Keratinocyte (primary cell): Measurements from ENCODE around the gene GATAD2B. TPM values are rescaled to one million over a fixed set of nuclear protein-coding genes. Genes with fewer than 3 reads are reported as not detected.

Experiments used
- DNase-seq: peaks from one replicate; pipeline ENCODE4 v3.0.0-alpha.2; 2011; ENCODE audit warnings: low read depth, missing footprints, low spot score
- FAIRE-seq: peaks from 2 replicates; lab custom pipeline; 2011; peaks lifted over from hg19 to GRCh38; lab: Jason Lieb, UNC
- H2AFZ ChIP-seq: 2 replicates; pipeline ENCODE4 v1.6.0; 2012; ENCODE audit warnings: low read length, control low read depth, inconsistent platforms; ENCODE audit not compliant: control insufficient read depth
- H3K27ac ChIP-seq: 2 replicates; pipeline ENCODE4 v1.5.1; 2011; ENCODE audit warnings: low read length; ENCODE audit not compliant: control insufficient read depth, insufficient read depth
- H3K27me3 ChIP-seq: 3 replicates; pipeline ENCODE4 v1.6.0; 2011; ENCODE audit warnings: low read length; ENCODE audit not compliant: control insufficient read depth, insufficient read depth; ENCODE audit errors: extremely low read depth
- H3K36me3 ChIP-seq, 2 experiments: 2 replicates in 1 of 2; 3 replicates in 1 of 2; pipeline ENCODE4 v1.5.1; 2011; ENCODE audit warnings: low read length in 2 of 2, mild to moderate bottlenecking in 1 of 2; ENCODE audit not compliant: control insufficient read depth in 2 of 2, insufficient read depth in 2 of 2; ENCODE audit errors: extremely low read depth in 1 of 2
- H3K4me1 ChIP-seq: 3 replicates; pipeline ENCODE4 v1.5.1; 2011; ENCODE audit warnings: low read length; ENCODE audit not compliant: control insufficient read depth, insufficient read depth; ENCODE audit errors: extremely low read depth
- H3K4me2 ChIP-seq: 3 replicates; pipeline ENCODE4 v1.6.0; 2011; ENCODE audit warnings: low read depth, low read length; ENCODE audit not compliant: control insufficient read depth, insufficient read depth; ENCODE audit errors: extremely low read depth
- H3K4me3 ChIP-seq, 3 experiments: fragments of 200-600 bp in 1 of 3; sonication (generic) in 1 of 3; 2 replicates in 2 of 3; 3 replicates in 1 of 3; pipeline ENCODE4 v1.5.1; 2011 to 2016; ENCODE audit warnings: low read length in 3 of 3, mild to moderate bottlenecking in 3 of 3, control low read depth in 2 of 3, inconsistent platforms in 1 of 3, low read depth in 1 of 3, mixed read lengths in 1 of 3, mixed run types in 1 of 3, moderate library complexity in 1 of 3; ENCODE audit not compliant: control insufficient read depth in 2 of 3, insufficient read depth in 2 of 3; ENCODE audit errors: extremely low read depth in 1 of 3
- H3K79me2 ChIP-seq: 2 replicates; pipeline ENCODE4 v1.6.0; 2012; ENCODE audit warnings: low read length; ENCODE audit not compliant: control insufficient read depth, insufficient read depth
- H3K9ac ChIP-seq: 3 replicates; pipeline ENCODE4 v1.6.0; 2011; ENCODE audit warnings: low read length; ENCODE audit not compliant: control insufficient read depth, insufficient read depth; ENCODE audit errors: extremely low read depth
- H3K9me1 ChIP-seq: 3 replicates; pipeline ENCODE4 v1.6.0; 2011; ENCODE audit warnings: low read length; ENCODE audit not compliant: control insufficient read depth, insufficient read depth; ENCODE audit errors: extremely low read depth
- H3K9me3 ChIP-seq: 2 replicates; pipeline ENCODE4 v1.5.1; 2012; ENCODE audit warnings: low read depth, low read length; ENCODE audit not compliant: control insufficient read depth
- H4K20me1 ChIP-seq: 3 replicates; pipeline ENCODE4 v1.6.0; 2011; ENCODE audit warnings: low read length; ENCODE audit not compliant: control insufficient read depth, insufficient read depth; ENCODE audit errors: extremely low read depth
- CTCF ChIP-seq, 3 experiments: IDR thresholded peaks in 1 of 3; conservative IDR thresholded peaks in 1 of 3; optimal IDR thresholded peaks in 1 of 3; 2 replicates in 2 of 3; 3 replicates in 1 of 3; pipeline versions ENCODE3 to v1.5.1; 2011; ENCODE audit warnings: low read length in 3 of 3, mild to moderate bottlenecking in 3 of 3, moderate library complexity in 2 of 3, control low read depth in 1 of 3, inconsistent platforms in 1 of 3; ENCODE audit not compliant: insufficient read depth in 2 of 3; ENCODE audit errors: extremely low read depth in 1 of 3
- EZH2 ChIP-seq: IDR thresholded peaks from one replicate; pipeline ENCODE4 v1.6.1; 2012; ENCODE audit warnings: inconsistent platforms, mild to moderate bottlenecking, low read length, moderate library complexity
- dilution Hi-C: fragments of 300-500 bp; cut with MboI; formaldehyde crosslinking; loops from one replicate; pipeline ENCODE4 v1.7.0; 2020; ENCODE audit warnings: low sequenced_read_pairs; ENCODE audit not compliant: extremely low pct_ligation_motif_present
- polyA plus RNA-seq, 5 experiments: library from polyadenylated mRNA; depleted of rRNA in 3 of 5; stranded (reverse) in 3 of 5; stranded (forward) in 1 of 5; unstranded in 1 of 5; fragments of >200 nt; gene quantifications; 1 replicate in 1 of 5; 2 replicates in 3 of 5; 3 replicates in 1 of 5; pipeline versions ENCODE4 v1.2.1 to v1.2.3, GENCODE V29; 2011 to 2012; ENCODE audit warnings: missing spikeins in 2 of 5, low read depth in 1 of 5, low replicate concordance in 1 of 5

The GATAD2B gene
- polyA plus RNA-seq, 1 donor (not counting 4 experiments of a cell fraction or from before 2014, with no cell fraction given), result 6.1 TPM

- H3K27me3 ChIP-seq, result no peaks in the 10 kb centered on the region
- no peak overlapping the region for H3K27ac ChIP-seq
- H3K4me2 ChIP-seq, result no peak overlapping the region
- no peak overlapping the region for H2AFZ ChIP-seq
- no peak overlapping the region for H3K9ac ChIP-seq
- dilution Hi-C loops, result no loop called here
- FAIRE-seq (no peak), DNase-seq (no peak)
- H3K79me2 ChIP-seq, result no peaks in the 10 kb centered on the region
- H3K4me3 ChIP-seq, result no peak overlapping the region
- H3K36me3 ChIP-seq, result peaks cover 33 to 36% of the 10 kb centered on the region in 2 experiments
- H4K20me1 ChIP-seq, result no peaks in the 10 kb centered on the region
- H3K4me1 ChIP-seq, result peaks cover 12% of the 10 kb centered on the region
- no peaks in the 10 kb centered on the region for H3K9me3 ChIP-seq
- H3K9me1 ChIP-seq, result no peaks in the 10 kb centered on the region
- TF ChIP-seq EZH2 (no peak), CTCF (optimal IDR thresholded peaks at IDR 0.05 in 1 of 3, IDR thresholded peaks at IDR 0.05 in 1 of 3, conservative IDR thresholded peaks at IDR 0.05 in 1 of 3; ENCODE audit: extremely low read depth in 1 of 3, insufficient read depth in 2 of 3, low read length in 3 of 3) (no peak)
Observed at GRCh38 chr1:153771261-153771660, 151.5 kb downstream of the GATAD2B start.

GRCh38 chr1:153770797-153771196 is 152.0 kb downstream of the GATAD2B start:
- Histone ChIP-seq H3K9me3 (no peaks in the 10 kb centered on the region), H3K9me1 (no peaks in the 10 kb centered on the region), H3K79me2 (no peaks in the 10 kb centered on the region), H3K36me3 (peaks cover 33 to 36% of the 10 kb centered on the region in 2 experiments), H3K9ac (no peak overlapping the region), H3K4me1 (peaks cover 10% of the 10 kb centered on the region), H3K4me3 (no peak overlapping the region), H3K27ac (no peak overlapping the region), H3K27me3 (no peaks in the 10 kb centered on the region), H3K4me2 (no peak overlapping the region), H2AFZ (no peak overlapping the region), H4K20me1 (no peaks in the 10 kb centered on the region)
- FAIRE-seq (no peak), DNase-seq (no peak)
- dilution Hi-C loops, result no loop called here
- no peak for TF ChIP-seq EZH2
- no peak for TF ChIP-seq CTCF (optimal IDR thresholded peaks at IDR 0.05 in 1 of 3, IDR thresholded peaks at IDR 0.05 in 1 of 3, conservative IDR thresholded peaks at IDR 0.05 in 1 of 3; ENCODE audit: extremely low read depth in 1 of 3, insufficient read depth in 2 of 3, low read length in 3 of 3)
